GM21717 (cell line): ENCODE results near the gene RAB37.
A peak's percentile ranks its signal among the peaks of the same experiment; 100 is the strongest.

Experiments
- ATAC-seq: cut with Tn5 transposase; IDR thresholded peaks from one replicate; pipeline ENCODE4 v1.9.1; 2021; ENCODE audit warnings: mild to moderate bottlenecking, moderate library complexity; ENCODE audit not compliant: unreplicated experiment

RAB37 gene

GRCh38 chr17:74744714-74745547 is 7.9 kb downstream of the RAB37 start:
- no peak for ATAC-seq

- ATAC-seq: no peak
Observed at GRCh38 chr17:74745548-74746177, 8.6 kb downstream of the RAB37 start.

- ATAC-seq: no peak
Observed at GRCh38 chr17:74746376-74746775, 9.3 kb downstream of the RAB37 start.

- no peak for ATAC-seq
Observed at GRCh38 chr17:74746922-74747321, 9.9 kb downstream of the RAB37 start.

- ATAC-seq: no peak
Observed at GRCh38 chr17:74748279-74748528, 11.1 kb downstream of the RAB37 start.

DNA sequence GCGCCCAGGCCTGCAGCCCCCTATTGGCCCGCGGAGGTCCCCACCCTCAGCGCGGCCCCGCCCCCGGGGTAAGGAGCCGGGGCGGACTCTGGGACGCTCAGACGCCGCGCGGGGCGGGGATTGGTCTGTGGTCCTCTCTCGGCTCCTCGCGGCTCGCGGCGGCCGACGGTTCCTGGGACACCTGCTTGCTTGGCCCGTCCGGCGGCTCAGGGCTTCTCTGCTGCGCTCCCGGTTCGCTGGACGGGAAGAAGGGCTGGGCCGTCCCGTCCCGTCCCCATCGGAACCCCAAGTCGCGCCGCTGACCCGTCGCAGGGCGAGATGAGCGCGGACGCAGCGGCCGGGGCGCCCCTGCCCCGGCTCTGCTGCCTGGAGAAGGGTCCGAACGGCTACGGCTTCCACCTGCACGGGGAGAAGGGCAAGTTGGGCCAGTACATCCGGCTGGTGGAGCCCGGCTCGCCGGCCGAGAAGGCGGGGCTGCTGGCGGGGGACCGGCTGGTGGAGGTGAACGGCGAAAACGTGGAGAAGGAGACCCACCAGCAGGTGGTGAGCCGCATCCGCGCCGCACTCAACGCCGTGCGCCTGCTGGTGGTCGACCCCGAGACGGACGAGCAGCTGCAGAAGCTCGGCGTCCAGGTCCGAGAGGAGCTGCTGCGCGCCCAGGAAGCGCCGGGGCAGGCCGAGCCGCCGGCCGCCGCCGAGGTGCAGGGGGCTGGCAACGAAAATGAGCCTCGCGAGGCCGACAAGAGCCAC is 11.6 kb downstream of the RAB37 start, which contains the start of gene NHERF1:
Gene NHERF1, plus strand, starts transcription at position 100 of the 750 bp plus-strand sequence. Its CDS starts 219 bp downstream, at position 319.
- peak; percentile 87 for ATAC-seq

- ATAC-seq: peak; percentile 2
Observed at GRCh38 chr17:74749279-74750038, 12.4 kb downstream of the RAB37 start.

DNA sequence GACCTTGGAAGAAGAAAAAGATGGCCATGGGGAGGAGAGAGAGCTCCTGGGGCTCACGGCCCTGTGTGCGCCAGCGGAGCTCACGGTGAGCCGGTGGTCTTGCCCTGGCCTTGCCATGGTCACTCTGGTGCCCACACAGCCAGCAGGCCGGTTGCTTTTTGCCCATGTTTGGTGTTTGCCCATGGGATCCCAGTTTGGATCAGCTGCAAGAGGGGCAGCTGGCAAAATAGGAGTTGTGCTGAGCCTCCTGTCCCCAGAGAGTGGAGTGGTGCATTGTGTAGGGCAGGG is 12.9 kb downstream of the RAB37 start:
- ATAC-seq: no peak

DNA sequence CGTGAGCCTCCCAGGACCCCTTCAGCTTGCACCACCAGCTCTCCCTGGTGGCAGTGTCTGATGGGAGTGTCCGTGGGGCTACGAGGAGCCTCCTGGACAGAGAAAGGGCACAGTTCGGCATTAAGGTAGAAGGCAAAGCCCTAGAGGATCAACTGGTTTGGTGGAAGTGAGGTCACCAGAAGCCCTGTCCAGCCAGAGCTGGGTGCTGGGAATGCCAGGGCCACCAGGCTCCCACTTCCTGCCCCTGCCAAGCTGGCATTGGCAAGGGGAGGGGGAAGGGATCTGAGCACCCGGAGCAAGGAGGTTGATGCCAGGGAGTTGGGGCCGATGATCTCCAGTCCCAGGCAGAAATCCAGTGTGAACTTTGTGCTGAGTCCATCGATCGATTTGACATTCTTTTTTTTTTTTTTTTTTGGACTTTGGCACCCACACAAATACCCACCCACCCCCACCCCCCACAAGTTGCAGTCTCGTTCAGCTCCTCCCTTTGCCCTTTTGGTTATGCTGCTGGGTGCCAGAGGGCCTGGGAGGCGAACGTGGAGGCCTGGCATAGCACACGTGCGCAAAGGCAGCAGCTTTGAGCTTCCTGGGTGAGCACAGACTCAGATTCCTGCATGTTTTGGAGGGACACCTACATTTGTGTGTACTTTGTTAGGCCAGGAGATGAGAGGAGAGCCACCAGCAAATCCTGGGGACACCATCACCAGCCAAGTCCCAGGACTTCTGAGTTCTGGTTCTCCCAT is 13.4 kb downstream of the RAB37 start:
- no peak for ATAC-seq

- no peak for ATAC-seq
Observed at GRCh38 chr17:74752415-74752814, 15.4 kb downstream of the RAB37 start.

GRCh38 chr17:74752822-74753401 is 15.9 kb downstream of the RAB37 start:
- no peak for ATAC-seq

- ATAC-seq: no peak
Observed at GRCh38 chr17:74754832-74755231, 17.8 kb downstream of the RAB37 start.

DNA sequence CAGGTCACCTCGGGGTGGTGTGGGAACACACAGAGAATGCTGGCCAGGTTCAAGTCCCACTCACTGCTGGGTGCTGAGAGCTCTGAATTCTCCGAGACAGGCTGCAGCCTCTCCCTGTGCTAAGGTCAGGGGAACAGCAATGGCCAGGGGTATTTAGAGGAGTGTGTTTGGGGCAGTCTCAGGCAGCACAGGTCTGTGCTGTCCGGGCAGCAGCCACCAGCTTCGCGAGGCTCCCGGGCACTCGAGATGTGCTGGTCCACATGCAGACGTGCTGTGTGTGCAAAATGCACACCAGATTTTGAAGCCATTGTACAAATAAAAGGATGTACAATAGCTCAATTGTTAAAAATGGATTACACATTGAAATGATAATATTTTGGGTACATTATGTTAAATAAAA is 18.5 kb downstream of the RAB37 start:
- no peak for ATAC-seq

DNA sequence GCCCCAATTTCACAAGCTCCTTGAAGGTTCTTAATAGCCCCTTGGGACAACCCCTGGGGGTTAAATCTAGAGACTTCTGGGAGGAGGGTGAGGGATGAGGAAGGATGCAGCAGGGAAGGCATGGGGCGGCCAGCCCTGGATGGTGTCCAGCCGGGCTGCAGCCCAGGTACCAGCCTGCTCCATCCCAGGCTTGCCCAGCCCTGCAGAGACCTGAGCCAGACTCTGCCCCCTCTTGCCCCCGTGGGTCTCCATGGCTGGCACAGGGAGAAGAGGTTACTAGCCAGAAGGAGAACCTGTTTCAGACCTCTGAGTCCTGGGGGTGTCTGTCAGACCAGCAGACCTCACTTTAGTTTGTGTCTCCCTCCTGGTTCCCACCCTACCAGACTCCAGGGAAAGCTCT is 19.8 kb downstream of the RAB37 start:
- no peak for ATAC-seq

DNA sequence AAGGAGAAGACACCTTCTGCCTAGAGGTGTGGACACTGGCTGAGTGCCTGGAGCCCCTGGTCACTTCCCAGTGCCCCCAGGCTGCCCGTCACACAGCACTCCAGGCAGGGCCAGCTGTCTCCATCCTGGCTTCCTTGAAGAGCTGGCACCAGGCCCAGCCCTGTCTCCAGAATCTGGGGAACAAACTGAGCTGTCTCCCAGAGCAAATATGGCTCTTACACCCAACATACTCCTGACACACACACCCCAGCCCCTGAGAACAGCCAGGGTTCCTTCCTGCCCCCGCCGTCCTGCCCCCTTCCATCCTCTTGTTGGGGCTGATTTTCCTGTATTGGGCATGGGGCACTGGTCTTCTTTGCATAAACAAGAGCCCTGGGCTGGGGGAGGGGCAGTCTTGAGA is 20.4 kb downstream of the RAB37 start:
- ATAC-seq: no peak

GRCh38 chr17:74757931-74758847 is 21.1 kb downstream of the RAB37 start:
- no peak for ATAC-seq

DNA sequence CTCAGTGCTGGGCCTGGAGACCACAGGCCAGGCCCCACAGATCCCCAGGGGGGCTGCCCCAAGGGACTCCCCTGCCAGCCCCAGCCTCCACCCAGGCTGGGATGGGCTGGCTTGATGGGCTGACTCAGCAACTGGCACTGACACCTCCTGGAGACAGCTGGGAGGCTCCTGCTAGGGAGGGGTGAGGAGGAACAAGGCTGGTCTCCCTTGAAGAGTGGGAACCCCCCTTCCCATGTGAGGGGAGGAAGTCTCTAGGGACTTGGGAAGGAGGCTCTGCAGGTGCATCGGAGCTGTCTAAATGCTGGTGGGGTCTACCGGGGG is 21.8 kb downstream of the RAB37 start:
- no peak for ATAC-seq

GRCh38 chr17:74759243-74759801 is 22.3 kb downstream of the RAB37 start:
- ATAC-seq: no peak

- no peak for ATAC-seq
Observed at GRCh38 chr17:74759941-74760340, 22.9 kb downstream of the RAB37 start.
